GM18951 (cell line): ENCODE data around the gene LGR6.

Source experiments
- POLR2A ChIP-seq: IDR thresholded peaks from 4 replicates; pipeline ENCODE4 v1.6.1; 2011; ENCODE audit warnings: mild to moderate bottlenecking; ENCODE audit not compliant: insufficient read length, insufficient read depth; ENCODE audit errors: extremely low read depth
- in situ Hi-C: fragments of 300-500 bp; cut with MboI; formaldehyde crosslinking; loops from one replicate; pipeline ENCODE4 v1.12.0; 2022; ENCODE audit warnings: low sequenced_read_pairs, mixed read lengths, inconsistent platforms; ENCODE audit not compliant: unreplicated experiment

Gene LGR6

GRCh38 chr1:202316186-202316585 is 122.6 kb downstream of the LGR6 start:
- in situ Hi-C loops = no loop called here
- no peak for TF ChIP-seq POLR2A

- no peak for TF ChIP-seq POLR2A
- in situ Hi-C loops = no loop called here
Observed at GRCh38 chr1:202317941-202318925, 124.6 kb downstream of the LGR6 start.

DNA sequence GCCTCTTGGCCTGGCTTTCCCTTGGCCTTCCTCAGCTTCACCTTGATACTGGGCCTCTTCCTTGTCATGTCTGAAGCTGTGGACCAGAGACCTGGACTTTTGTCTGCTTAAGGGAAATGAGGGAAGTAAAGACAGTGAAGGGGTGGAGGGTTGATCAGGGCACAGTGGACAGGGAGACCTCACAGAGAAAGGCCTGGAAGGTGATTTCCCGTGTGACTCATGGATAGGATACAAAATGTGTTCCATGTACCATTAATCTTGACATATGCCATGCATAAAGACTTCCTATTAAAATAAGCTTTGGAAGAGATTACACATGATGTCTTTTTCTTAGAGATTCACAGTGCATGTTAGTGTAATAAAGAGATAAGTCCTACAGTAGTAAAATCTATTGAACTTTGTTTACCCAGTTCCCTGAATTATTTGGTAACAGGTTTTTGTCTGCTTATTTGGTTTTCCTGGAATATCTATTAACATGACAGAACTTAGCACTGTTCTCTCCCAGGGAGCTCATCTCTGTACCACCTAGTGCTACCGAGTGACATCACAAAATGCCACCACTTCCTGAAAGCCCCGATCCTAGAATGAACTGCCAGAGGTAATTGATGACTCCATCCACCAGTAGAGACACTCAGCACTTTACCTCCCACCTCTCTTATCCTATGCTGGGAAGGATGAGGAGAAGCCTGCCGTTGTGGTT is 125.9 kb downstream of the LGR6 start:
- in situ Hi-C loops = loop anchor here (10.0 kb wide), 1 partner anchor 115 kb away; no protein-coding TSS in a partner anchor
- TF ChIP-seq POLR2A = no peak

DNA sequence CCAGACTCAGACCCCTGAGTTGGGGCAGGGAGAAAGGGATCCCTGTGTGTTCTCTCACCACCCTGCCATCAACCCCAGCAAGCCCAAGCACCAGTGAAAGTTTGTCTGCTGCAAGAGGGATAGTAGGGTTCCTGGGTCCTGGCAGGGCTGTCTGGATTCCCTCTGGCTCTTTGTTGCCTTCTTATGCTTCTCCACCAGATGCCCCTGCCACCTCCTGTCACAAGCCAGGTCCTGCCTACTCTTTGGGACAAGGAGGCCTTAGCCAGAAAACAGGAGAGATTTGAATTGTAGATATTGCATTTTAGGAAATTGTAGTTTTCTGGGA is 126.4 kb downstream of the LGR6 start:
- TF ChIP-seq POLR2A = no peak

GRCh38 chr1:202323731-202324130 is 130.1 kb downstream of the LGR6 start:
- no peak for TF ChIP-seq POLR2A
- in situ Hi-C loops = loop anchor here (10.0 kb wide), 1 partner anchor 119 kb away; no protein-coding TSS in a partner anchor

More for the DNA sequence above, 126.4 kb downstream of the LGR6 start:
- in situ Hi-C loops = loop anchor here (10.0 kb wide), 1 partner anchor 115 kb away; no protein-coding TSS in a partner anchor

DNA sequence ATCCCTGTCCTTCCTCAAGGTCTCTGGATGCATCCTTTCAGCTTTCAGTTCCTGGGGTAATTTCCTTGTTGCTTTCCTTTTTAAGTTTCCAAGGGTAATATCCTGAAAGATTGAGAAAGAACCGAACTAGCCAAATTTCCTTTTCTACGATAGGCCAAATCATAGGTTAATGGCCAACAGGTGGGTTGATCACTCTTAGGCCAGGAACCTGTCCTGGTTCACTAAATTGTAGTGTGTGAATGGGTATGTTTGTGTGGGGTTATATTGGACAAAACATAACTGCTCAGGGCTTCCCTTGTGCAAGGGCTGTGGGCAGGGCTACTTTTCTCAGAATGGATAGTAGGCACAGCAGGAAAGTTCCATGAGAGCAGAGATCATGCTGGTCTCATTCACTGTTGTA is 131.0 kb downstream of the LGR6 start:
- in situ Hi-C loops = loop anchor here (10.0 kb wide), 1 partner anchor 120 kb away; no protein-coding TSS in a partner anchor

GRCh38 chr1:202329891-202330290 is 136.3 kb downstream of the LGR6 start:
- TF ChIP-seq POLR2A = no peak
- in situ Hi-C loops = loop anchor here (10.0 kb wide), 1 partner anchor 125 kb away; no protein-coding TSS in a partner anchor

More for the DNA sequence above, 131.0 kb downstream of the LGR6 start:
- no peak for TF ChIP-seq POLR2A

DNA sequence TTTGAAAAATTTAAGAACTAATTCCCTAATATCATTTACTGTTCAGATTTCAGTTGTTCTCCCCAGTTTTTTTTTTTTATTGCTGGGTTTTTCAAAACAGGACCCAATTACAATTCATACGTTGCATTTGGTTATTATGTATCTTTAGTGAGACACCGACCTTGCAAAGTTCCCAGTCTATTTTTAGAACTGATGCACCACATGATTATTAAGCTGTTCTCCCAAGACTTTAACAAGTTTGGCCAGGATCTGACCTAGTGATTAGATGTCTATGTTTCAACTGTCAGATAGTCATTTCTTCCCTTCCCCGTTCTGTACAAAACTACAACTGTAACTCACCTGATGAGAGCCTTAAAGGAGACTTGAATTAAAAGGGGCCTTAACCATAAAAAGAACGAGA is 140.3 kb downstream of the LGR6 start:
- no peak for TF ChIP-seq POLR2A
- in situ Hi-C loops = no loop called here

DNA sequence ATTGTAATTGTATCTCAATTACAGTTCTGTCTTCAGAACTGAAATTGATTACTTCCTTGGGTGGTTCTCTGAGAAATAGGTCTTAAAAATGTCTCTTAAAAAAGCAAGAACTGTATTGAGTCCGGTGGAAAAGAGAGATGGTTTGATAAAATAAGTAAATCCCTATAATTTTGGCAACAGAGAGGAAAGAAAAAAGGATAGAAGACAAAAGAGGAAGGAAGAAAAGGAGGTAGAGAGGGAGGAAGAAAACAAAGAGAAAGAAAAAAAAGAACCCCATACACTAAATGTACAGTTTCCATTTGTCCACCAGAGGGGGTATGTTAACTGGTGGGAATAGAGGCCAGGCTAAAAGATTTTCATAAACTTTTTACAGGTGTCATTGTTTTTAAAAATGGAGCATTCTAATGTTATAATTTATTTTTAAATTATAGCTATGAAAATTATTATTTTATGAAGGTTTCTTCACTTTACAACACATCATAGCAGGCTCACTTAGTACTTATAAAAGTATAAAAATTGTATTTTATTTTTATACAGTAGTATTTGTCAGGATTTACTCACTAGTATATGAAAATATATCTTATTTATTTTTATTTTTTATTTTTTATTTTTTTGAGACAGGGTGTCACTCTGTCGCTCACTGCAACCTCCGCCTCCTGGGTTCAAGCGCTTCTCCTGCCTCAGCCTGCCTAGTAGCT is 150.2 kb downstream of the LGR6 start:
- in situ Hi-C loops = no loop called here

DNA sequence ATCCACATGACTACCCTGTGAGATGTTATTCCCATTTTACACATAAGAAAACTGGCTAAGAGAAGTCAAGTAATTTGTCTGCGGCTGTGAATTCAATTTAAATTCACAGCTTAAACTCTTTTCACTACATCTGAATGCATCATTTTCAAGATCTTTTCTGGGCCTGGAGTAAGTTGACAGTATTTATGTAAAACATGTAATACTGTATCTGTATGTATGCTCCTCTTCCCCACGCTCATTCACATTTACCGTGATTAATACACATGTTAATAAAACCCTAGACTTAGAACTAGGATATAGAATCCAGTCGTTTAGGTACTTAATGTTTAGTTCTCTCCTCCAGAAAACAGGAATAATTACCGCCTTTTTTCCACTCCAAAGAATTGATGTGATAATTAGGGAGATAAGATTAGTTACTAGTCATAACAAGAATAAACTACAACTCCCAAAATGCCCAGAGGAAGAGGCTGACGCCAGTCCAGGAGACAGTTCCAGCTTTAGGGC is 154.5 kb downstream of the LGR6 start:
- no peak for TF ChIP-seq POLR2A
- in situ Hi-C loops = no loop called here

More for the DNA sequence above, 150.2 kb downstream of the LGR6 start:
- TF ChIP-seq POLR2A = no peak

- TF ChIP-seq POLR2A = peak; percentile 73
- in situ Hi-C loops = no loop called here
Observed at GRCh38 chr1:202348509-202349205, 155.1 kb downstream of the LGR6 start, which contains the start of gene PPP1R12B. Gene PPP1R12B (plus strand): TSS chr1:202348699. CDS start chr1:202348852, 153 bp downstream.
